ENCODE data around the gene CCDC171.

The CCDC171 gene

GRCh38 chr9:15915711-15916110 is 362.9 kb downstream of the CCDC171 start:
- Histone ChIP-seq H3K9me3 (ENCODE audit: insufficient read depth, low read length) (no peaks in the 10 kb centered on the region), H3K4me2 (ENCODE audit: low read length) (no peak overlapping the region), H3K4me1 (ENCODE audit: low read length) (no peaks in the 10 kb centered on the region), H3K79me2 (ENCODE audit: low read length) (no peaks in the 10 kb centered on the region), H3K27me3 (ENCODE audit: low read depth, low read length) (no peaks in the 10 kb centered on the region), H4K20me1 (ENCODE audit: insufficient read depth, low read length) (no peaks in the 10 kb centered on the region), H2AFZ (ENCODE audit: low read depth, low read length) (no peak overlapping the region), H3K4me3 (ENCODE audit: low read length) (no peak overlapping the region), H3K36me3 (replicated peaks; ENCODE audit: low read depth, low read length) (no peaks in the 10 kb centered on the region), H3K27ac (ENCODE audit: low read length) (no peak overlapping the region), H3K9ac (ENCODE audit: low read length) (no peak overlapping the region)
- no peak for TF ChIP-seq EZH2phosphoT487 (IDR thresholded peaks at IDR 0.05; ENCODE audit: low read depth)
- no peak for TF ChIP-seq CTCF (IDR thresholded peaks at IDR 0.05; ENCODE audit: low read depth, low read length)

- H3K4me2 ChIP-seq (ENCODE audit: low read length) = no peak overlapping the region
- no peaks in the 10 kb centered on the region for H3K4me1 ChIP-seq (ENCODE audit: low read length)
- no peaks in the 10 kb centered on the region for H3K79me2 ChIP-seq (ENCODE audit: low read length)
- no peaks in the 10 kb centered on the region for H3K9me3 ChIP-seq (ENCODE audit: insufficient read depth, low read length)
- H3K27me3 ChIP-seq (ENCODE audit: low read depth, low read length) = no peaks in the 10 kb centered on the region
- H3K9ac ChIP-seq (ENCODE audit: low read length) = no peak overlapping the region
- no peaks in the 10 kb centered on the region for H3K36me3 ChIP-seq (replicated peaks; ENCODE audit: low read depth, low read length)
- no peak overlapping the region for H3K4me3 ChIP-seq (ENCODE audit: low read length)
- H2AFZ ChIP-seq (ENCODE audit: low read depth, low read length) = no peak overlapping the region
- no peak overlapping the region for H3K27ac ChIP-seq (ENCODE audit: low read length)
- TF ChIP-seq EZH2phosphoT487 (IDR thresholded peaks at IDR 0.05; ENCODE audit: low read depth) (no peak), CTCF (IDR thresholded peaks at IDR 0.05; ENCODE audit: low read depth, low read length) (no peak)
- H4K20me1 ChIP-seq (ENCODE audit: insufficient read depth, low read length) = no peaks in the 10 kb centered on the region
Measured at GRCh38 chr9:15927161-15927560, 374.3 kb downstream of the CCDC171 start.

- no peaks in the 10 kb centered on the region for H3K9me3 ChIP-seq (ENCODE audit: insufficient read depth, low read length)
- no peaks in the 10 kb centered on the region for H3K27me3 ChIP-seq (ENCODE audit: low read depth, low read length)
- no peaks in the 10 kb centered on the region for H3K36me3 ChIP-seq (replicated peaks; ENCODE audit: low read depth, low read length)
- no peak overlapping the region for H2AFZ ChIP-seq (ENCODE audit: low read depth, low read length)
- H4K20me1 ChIP-seq (ENCODE audit: insufficient read depth, low read length) = no peaks in the 10 kb centered on the region
- H3K4me1 ChIP-seq (ENCODE audit: low read length) = no peaks in the 10 kb centered on the region
- H3K4me2 ChIP-seq (ENCODE audit: low read length) = no peak overlapping the region
- no peaks in the 10 kb centered on the region for H3K79me2 ChIP-seq (ENCODE audit: low read length)
- no peak overlapping the region for H3K27ac ChIP-seq (ENCODE audit: low read length)
- no peak for TF ChIP-seq CTCF (IDR thresholded peaks at IDR 0.05; ENCODE audit: low read depth, low read length)
- no peak for TF ChIP-seq EZH2phosphoT487 (IDR thresholded peaks at IDR 0.05; ENCODE audit: low read depth)
- no peak overlapping the region for H3K4me3 ChIP-seq (ENCODE audit: low read length)
- H3K9ac ChIP-seq (ENCODE audit: low read length) = no peak overlapping the region
Measured at GRCh38 chr9:15935661-15936305, 382.9 kb downstream of the CCDC171 start.

GRCh38 chr9:15936306-15936921 is 383.6 kb downstream of the CCDC171 start:
- Histone ChIP-seq H4K20me1 (ENCODE audit: insufficient read depth, low read length) (no peaks in the 10 kb centered on the region), H3K27me3 (ENCODE audit: low read depth, low read length) (no peaks in the 10 kb centered on the region), H2AFZ (ENCODE audit: low read depth, low read length) (no peak overlapping the region), H3K4me2 (ENCODE audit: low read length) (no peak overlapping the region), H3K9me3 (ENCODE audit: insufficient read depth, low read length) (no peaks in the 10 kb centered on the region), H3K36me3 (replicated peaks; ENCODE audit: low read depth, low read length) (no peaks in the 10 kb centered on the region), H3K79me2 (ENCODE audit: low read length) (no peaks in the 10 kb centered on the region), H3K27ac (ENCODE audit: low read length) (no peak overlapping the region), H3K9ac (ENCODE audit: low read length) (no peak overlapping the region), H3K4me3 (ENCODE audit: low read length) (no peak overlapping the region), H3K4me1 (ENCODE audit: low read length) (no peaks in the 10 kb centered on the region)
- TF ChIP-seq CTCF (IDR thresholded peaks at IDR 0.05; ENCODE audit: low read depth, low read length) (no peak), EZH2phosphoT487 (IDR thresholded peaks at IDR 0.05; ENCODE audit: low read depth) (no peak)
